Measurements from ENCODE around the gene IL1R2.

IL1R2 gene

DNA sequence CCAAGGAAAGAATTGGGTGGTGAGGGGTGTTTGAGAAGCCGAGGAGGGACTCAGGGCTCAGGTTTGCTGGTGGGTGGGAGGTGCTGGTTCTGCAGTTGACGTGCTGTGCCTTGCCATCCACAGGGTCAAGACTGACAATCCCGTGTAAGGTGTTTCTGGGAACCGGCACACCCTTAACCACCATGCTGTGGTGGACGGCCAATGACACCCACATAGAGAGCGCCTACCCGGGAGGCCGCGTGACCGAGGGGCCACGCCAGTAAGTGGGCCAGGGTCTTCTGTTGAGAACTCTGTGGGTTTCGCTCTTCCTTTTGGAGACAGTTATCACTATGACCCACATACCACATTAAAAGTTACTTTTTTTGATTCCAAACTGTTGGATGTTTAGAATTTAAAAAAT, 32.6 kb downstream of the IL1R2 start:
- no peak for DNase-seq

DNA sequence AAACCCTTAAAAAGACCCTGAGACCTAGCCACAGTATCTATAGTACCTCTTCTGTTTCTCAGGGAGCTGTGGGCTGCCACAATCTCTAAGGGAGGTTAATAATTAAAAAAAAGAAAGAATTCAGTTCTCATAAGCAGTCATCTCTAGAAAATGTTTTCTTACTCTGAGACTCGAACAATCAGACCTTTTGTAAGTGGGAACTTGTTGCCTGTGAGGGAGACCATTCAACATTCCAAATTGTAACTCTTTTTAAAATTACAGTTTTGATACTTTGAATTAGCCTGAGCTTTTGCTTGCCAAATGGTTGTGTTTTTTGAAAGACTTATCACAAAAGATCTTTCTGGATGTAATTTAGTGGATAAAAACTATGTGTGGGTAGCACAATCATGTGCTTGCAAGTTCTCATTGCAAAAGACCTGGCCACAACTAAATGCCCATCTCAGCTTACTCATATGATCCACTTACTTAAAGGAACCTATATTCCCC, 33.3 kb downstream of the IL1R2 start:
- DNase-seq = no peak

DNA sequence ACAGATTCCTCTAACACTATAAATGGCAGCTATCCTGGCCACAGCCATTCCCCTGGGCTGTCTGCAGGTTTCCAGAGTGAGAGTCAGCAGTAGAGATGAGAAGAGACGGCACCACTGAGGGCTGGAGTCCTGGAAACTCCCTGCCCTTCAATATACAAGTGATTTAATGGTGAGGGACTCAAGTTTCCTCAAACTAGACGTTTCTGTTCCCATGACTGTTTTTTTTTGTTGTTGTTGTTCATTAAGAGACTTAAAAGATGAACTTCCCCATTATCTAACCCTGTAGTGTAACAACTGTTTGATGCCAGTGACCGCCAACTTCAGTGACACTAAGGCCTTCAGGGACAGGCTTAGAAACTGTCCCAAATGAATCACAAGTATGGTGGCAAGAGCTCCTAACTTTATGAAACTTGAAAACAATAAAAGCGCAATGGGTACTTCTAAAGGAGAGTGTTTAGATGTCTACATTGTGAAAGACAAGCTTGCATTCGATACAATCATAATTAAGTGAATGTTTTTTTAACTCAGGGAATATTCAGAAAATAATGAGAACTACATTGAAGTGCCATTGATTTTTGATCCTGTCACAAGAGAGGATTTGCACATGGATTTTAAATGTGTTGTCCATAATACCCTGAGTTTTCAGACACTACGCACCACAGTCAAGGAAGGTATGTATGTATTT, 34.0 kb downstream of the IL1R2 start:
- DNase-seq = no peak

DNA sequence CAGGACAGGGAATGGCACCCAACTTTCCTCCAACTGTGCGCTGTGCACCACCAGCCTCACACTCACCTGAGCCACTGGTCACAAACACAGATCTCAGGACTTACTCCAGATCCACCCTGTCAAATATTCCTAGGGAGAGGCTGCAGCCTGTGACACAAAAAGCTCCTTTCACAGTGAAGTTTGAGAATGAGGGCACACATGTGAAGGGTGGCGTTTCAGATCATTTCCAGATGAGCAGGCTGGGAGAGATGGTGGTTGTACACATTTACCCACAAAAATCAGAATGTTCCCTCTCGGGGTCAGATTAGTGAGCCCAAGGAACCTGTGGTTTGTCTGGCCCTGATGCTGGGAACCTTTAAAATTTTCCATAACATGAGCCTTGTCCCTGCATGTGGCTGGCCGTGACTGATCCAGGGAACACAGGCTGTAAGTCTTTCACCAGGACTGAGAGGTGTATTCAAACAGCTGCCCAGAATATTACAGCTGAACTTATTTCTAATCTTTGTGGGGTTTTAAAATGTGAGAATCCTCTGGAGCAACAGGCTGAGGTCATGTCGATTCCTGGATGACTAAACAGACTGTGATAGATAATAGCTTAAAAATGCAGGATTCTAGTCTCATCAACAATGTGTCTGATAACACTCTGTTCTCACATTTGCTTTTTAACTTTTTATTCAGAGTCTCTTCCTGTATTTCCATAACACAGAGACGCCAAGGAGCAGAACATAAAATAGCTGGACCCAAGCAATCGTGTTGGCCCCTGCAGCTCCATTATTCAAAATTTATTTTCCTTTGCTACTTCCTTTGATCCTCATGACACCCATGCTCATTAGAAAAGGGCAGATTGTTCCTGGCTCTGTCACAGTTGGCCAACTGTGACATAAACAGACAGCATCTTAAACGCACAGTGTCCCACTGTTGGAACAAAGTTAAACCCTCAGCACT, 35.5 kb downstream of the IL1R2 start:
- DNase-seq = no peak

DNA sequence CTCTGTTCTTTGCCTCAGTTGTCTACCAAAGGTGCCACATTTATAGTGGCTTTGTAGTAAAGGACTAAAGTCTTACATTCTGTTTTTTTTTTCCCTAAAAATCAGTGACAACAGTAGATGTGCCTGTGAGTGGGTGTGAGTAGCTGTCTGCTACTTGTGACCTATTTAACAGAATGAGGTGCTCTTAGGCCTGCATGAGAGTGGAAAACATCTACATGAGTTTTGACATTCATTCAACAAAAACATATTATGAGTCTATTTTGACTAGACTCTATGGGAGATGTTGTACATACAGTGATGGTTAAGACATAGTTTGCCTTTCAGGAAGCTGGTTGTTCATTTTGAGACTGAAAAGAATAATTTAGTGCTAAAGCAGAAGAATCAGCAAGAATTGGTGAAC, 36.7 kb downstream of the IL1R2 start:
- DNase-seq = no peak

DNA sequence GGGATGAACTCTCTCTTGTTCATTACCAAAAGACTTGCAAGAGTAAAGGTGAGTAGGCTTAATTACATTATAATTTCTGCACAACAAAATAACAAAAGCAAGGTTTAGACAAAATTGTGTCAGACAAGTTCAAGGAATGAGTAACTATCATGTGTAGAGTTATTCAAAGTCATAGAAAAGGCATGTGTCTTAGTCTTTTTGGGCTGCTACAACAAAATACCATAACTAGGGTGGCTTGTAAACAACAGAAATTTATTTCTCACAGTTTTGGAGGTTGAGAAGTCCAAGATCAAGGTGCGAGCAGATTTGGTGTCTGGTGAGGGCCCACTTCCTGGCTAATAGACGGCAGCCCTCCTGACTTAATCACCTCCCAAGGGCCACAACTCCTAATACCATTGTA, 37.6 kb downstream of the IL1R2 start:
- no peak for DNase-seq

DNA sequence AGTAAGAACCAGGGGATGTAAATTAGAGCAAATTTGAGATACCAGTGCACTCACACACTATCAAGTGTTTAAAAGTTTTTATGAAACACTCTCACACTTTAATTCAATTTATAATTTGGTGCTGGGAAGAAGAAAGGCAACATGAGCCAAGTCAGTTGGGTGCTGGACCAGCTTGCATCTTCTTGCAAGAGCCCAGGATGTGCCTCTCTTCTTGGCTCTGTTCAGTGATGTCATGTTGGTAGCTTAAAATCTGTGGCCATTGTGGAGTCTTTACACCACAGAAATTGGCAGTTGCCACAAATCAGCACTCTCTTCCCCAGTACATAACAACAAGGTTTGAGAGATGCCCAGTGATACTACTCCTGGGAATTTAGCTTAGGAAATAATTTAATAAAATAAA, 38.2 kb downstream of the IL1R2 start:
- no peak for DNase-seq

DNA sequence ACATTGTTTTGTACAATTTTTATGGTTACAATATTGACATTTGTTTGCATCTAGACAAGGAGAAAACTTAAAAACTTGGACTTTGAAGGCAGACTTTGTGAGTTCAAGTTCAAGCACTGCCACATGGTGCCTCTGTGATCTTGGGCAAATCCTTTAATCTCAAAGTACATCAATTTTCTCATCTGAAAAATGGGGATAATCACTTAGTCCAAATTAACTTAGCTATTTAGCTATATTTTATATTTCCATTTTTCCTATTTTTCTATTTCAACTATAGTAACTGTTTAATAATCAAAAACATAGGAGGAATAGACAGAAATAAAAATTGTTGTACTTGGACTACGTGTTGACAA, 38.7 kb downstream of the IL1R2 start:
- DNase-seq = no peak

DNA sequence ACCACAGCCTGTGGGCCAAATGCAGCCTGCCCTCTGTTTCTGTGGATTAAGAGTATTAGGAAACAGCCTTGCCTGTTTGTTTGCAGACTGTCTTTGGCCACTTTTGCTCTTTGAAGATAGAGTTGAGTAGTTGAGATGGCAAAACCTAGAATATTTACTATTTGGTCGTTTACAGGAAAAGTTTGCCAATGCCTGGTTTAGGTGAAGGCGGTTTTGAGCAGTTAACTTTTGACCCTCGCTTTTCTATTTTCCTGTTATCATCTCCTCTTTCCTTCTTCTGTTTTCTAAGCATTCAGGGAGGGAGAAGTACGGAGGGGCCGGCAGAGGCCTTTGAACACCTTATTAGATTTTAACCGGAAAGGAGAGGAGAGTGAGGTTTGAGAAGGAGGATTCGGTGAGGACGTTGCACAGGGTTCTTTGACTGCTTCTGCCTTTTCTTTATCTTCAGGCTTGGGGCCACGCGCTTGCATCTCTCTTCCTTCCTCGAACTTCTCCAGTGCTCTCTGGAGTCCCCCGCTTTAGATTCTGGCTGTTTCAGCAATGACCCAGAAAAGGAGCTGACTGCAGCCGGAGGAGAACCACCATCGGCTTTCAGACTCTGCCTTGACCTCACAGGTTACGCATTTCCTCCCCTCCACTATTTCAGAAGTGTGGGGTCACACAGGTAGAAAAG, 39.2 kb downstream of the IL1R2 start:
- DNase-seq = no peak

DNA sequence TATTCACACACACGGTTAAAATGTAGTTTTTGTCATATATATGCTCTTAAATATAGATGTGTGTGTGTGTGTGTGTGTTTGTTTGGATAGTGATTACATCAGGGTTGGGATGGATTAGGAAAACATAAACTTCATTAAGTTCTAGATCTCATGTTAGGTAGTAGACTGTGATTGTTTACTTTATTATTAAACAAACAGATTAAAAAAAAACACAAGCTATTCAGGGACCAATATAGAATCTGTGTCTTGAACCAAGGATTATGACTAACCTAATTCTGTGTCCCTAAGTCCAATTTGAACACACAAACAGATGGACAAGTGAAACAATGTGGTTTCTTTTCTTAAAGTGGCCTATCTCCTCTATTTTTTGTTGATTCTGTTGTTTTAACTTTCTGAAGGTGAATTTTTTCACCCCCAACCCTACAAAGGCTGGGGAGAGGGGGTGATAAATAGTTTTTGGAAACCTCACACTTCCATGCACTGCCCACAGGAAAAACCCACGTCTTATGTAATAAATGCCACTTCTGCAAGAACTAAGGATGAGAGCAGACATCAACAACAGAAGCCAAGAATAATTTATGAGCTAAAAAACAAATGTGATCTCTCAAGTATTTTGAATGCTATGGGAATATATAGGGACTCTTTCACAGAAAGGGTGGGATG, 40.7 kb downstream of the IL1R2 start:
- DNase-seq = no peak

DNA sequence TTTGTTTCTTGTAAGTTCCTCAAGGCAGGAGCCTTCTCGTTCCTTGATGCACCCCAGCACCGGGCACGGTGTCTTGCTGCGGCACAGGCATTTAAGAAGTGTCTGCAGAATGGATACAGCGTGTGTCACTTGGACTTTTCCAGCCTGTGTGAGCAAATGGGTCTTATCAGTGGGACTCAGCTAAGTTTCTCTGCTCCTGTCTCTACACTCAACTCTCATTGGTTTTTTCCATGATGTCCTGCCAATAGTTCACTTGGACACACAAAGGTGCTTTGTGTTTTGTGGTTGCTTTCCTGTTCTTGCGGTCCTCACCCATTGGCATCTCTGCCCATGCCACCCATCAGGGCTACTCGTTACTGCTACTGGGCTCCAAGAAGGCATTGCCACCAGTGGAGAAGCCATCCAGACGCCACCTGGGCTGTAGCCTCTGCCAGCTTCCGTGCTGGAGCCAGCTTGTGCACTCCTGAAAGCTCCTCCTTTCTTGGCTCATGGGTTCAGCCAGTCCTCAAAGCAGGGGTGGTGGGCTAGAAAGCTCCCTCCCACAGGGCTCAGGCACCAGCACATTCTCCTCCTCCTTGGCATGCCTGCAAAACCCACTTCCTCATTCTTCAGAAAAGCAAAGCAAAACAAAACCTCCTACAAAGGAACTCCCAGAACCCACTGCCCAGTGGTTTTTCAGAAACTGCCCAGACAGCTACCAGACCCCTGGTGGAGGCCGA, 41.4 kb downstream of the IL1R2 start:
- no peak for DNase-seq

DNA sequence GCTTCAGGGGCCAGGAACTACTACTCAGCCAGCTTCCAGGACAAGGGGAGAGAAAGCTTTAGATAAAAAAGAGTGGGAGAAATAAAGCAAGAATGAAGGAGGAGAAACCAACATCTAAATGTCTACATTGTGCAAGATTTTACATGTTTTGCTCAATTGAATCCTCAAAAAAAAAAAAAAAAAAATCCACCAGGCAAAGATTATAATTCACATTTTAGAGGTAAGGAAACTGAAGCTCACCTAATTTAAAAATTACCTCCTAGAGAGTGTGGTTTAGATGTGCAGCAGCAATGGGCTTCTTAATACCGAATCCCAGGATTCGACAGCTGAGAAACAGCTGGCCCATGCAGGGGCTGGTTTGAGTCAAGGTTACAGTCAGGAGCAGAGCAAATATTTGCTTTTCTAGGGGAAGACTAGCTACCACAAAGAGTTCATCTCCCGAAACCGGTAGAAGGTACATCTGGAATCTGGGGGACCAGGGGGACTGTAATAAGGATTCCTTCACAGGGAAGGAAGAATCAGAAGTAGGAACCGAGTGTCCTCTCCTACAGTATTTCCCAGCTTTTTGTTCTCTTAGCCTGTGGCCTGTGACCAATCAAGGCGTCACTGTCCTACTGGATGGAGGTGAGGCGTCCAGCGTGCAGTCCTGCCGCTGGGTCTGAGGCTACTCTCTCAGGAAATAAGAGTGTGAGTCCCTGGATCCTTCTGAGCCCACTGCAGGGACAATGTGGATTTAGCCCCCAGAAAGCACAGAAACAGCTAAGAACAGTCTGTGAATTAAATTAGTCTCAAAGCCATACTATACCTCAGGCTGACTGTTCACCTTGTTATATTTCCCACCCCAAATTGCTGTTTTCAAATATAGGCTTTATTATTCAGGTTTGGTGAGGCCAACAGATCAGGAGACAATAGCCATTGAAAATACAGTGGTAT, 42.3 kb downstream of the IL1R2 start:
- DNase-seq = no peak

DNA sequence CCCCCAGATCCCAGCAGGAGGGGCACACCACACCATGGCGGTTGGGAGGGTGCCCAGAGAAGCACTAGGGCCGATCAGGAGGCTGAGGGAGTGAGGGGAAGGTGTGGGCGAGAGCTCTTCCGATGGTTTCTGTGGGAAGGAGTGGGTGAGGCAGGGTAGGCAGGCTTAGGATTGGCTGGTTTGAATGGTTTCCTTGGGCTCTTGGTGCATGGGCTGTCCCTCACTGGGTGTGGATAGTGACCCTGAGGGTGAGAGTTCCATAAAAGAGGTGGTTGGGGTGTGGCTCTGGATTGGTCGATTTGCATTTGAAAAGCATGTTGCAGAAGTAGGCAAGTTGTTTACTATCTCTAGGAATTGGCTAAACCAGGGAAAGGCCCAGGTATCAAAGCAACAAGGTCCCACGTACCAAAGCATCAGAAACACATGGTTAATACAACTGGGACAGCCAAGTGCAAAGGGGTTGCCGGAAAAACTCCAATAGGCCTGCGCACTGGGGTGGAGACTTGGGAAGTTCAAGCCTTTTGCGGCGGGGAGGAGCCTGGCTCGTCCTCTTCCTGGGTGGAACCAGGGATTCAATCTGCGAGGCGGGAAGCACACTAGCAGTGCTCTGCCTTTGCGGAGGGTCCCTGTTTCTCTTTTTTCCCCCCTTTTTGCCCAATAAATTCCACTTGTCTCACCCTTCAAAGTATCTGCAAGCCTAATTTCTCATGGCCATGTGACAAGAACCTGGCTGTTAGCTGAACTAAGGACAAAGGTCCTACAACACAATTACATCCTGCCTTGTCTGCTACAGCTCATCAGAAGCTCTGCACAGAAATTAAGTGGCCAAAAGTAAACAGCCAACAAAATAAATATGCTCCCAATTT, 43.2 kb downstream of the IL1R2 start:
- no peak for DNase-seq

DNA sequence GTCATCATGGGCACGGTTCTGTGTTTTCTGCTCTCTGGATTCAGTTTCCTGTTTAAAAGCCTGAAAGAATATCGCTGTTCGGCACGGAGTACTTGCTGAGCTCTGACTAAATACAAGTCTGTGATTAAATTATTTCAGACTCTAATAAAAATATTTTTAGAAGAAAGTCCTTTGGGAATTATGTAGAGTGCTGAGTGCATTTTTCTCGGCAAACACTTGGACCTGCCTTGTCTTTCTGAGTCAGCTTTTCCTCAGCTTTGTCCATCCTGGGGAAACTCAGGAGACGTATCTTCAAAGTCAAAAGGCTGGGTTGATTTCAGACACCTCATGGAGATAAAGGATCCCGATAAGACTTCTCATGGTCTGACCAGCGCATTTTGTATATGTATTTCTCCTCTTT, 45.9 kb downstream of the IL1R2 start:
- DNase-seq = no peak

DNA sequence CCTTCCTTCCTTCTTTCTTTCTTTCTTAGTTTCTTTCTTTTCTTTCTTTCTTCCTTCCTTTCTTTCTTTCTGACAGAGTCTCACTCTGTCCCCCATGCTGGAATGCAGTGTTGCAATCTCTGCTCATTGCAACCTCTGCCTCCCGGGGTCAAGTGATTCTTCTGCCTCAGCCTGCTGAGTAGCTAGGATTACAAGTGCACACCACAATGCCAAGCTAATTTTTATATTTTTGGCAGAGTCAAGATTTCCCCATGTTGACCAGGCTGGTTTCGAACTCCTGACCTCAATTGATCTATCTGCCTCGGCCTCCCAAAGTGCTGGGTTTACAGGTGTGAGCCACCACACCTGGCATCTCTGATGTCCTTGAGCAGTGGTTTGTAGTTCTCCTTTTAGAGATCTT, 48.5 kb downstream of the IL1R2 start:
- DNase-seq = no peak

DNA sequence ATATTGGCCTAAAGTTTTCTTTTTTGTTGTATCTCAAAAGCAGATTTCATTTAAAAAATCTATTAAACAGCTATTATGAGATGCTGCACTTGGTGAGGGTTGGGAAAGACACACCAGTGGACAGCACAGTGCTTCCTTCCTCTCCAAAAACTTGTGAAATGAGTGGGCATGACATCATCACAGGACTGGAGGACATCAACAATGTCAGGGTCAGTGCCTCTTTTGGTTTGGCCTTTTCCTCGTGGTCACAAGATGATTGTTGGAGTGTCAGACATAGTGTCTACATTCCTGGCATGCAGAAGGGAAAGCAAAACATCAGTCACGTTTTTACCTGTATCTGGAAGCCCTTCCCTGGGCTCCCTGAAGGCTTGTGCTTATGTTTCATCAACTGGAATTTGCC, 49.6 kb downstream of the IL1R2 start:
- no peak for DNase-seq

DNA sequence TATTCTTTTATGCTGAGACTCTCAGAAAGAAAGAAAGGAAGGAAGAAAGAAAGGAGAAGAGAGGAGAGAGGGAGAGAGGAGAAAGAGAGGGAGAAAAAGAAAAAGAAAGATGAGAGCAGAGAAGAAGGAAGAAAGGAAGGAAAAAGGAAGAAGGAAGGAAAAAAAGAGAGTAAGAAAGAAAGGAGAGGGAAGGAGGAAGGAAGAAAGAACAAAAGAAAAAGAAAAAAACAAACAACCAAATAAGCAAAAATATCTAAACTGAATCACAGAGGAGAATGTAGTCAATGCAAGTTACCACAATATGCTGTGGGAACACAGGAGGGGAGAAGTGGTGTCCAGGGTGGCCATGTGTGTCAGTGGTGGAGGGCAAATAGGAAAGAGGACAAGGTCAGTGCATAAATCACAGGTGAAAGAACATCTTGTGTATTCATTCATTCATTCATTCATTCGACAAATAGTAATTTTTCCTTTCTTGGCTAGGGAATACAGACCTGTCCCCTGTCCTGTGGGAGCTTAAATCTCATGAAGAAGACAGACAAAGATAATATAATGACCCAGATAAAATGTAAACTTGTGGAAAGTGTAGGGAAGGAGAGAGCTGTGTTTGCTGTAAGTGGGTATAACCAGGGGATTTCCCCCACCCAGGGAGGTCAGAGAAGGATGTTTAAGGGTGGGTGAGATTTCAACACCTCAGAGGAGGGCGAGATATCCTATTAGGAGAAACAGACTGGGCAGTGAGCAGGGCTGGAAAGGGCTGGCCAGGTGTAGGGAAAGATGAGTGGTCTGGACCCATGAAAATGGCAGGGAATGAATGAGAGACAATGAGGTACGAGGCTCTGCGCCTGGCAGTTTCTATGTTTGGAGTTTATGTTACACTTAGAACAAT, 50.7 kb downstream of the IL1R2 start:
- no peak for DNase-seq

DNA sequence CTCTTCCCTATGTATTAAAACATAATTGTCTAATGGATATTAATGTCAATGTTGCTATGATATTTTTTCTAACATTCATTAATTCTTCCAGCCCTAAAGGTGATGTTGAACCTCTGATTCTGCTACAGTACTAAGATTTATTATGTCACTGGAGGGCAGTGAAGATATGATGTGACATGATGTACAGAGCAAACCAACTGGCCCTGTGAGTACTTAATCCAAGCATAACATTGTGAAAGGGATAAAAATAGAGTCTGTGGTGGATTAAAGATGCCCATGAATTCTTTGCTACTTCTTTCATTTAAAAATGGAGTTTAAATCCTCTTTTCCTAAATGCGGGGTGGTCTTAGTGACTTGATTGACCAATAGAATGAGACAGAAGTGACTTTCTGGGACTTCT, 51.8 kb downstream of the IL1R2 start:
- DNase-seq = no peak

DNA sequence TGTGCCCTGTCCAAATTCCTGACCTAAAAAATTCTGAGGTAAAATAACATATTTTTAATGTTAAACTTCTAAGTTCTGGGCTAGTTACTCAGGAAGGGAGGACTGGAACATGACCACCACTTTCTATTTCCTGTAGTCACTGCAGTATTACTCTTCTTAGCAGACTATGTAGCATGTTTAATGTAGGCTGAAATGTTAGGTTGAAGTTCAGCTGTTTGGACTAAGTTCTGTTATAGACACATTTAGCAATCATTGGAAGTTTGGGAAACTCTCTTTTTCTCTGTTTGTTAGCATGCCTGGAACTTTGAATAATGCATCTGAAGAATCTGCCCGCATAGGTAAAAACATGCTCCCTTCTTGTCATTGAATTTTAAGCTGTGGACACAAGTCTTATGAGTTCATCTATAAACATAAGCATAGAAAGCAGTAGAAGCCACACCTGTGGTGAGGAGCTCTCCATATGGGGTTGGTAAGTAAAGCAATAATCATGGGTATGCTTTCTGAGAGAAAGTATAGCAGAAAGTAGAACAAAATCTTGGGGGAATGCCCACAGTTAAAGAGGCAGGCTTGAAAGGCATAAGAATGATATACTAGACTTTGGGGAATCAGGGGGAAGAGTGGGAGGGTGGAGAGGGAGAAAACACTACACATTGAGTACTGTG, 52.6 kb downstream of the IL1R2 start:
- no peak for DNase-seq
